ENCODE results near the gene TDRKH. TPM values are rescaled to one million over a fixed set of nuclear protein-coding genes. Genes with fewer than 3 reads are reported as not detected.

Gene TDRKH
- total RNA-seq, 2 donors from 2014 or later = 6.8 to 9.1 TPM

DNA sequence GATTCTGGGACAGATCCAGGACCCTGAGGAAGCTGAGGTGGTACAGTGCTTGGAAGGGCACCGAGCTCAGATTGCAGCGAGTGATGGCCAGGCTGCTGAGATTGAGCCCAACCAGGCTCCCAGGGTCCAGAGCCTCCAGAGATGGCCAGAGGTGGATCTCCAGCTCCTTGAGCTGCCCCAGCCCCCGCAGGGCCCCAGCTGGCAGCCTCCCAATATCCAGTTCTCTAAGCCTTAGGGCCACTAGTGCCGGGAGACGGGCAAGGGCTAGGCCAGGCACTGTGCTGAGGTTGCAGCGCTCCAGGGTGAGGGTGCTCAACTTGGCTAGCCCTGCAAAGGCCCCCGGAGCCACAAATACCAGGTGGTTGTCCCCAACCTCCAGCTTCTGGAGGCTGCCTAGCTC lies 11.5 kb upstream of the TDRKH start:
- TF ChIP-seq CTCF (IDR thresholded peaks at IDR 0.05) = no peak
- Histone ChIP-seq H3K4me1 (no peaks in the 10 kb centered on the region), H3K27me3 (no peaks in the 10 kb centered on the region), H3K9ac (ENCODE audit: low read depth in 2 of 2, low read length in 2 of 2) (no peak overlapping the region), H3K27ac (no peak overlapping the region), H3K4me3 (no peak overlapping the region), H3K36me3 (no peaks in the 10 kb centered on the region), H3K9me3 (no peaks in the 10 kb centered on the region)
- no peak for DNase-seq
- intact Hi-C loops (cut with DNase I) = no loop called here

DNA sequence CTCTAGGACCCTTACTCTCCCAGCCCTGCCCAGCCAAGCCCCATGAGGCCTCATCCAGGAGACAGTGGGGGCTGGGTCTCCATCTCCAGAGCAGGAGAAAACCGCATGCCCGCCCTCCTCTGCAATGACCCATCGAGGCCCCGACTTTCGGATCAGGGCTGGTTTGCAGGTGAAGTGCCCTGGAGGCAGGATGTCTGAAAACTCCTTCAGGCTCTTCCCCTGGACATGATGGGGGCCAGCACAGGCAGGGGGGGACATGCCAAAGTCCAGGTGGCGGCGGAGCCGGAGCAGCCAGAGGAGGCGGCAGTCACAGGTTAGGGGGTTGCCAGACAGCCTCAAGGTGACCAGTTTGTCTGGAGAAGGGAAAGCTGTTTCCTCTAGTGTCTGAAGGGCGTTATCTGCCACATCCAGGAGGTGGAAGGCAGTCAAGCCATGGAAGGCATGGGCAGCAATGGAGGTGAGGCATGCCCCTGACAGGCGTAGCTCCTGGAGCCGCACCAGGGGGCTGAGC lies 11.1 kb upstream of the TDRKH start:
- intact Hi-C loops (cut with DNase I) = no loop called here
- no peaks in the 10 kb centered on the region for H3K36me3 ChIP-seq

DNA sequence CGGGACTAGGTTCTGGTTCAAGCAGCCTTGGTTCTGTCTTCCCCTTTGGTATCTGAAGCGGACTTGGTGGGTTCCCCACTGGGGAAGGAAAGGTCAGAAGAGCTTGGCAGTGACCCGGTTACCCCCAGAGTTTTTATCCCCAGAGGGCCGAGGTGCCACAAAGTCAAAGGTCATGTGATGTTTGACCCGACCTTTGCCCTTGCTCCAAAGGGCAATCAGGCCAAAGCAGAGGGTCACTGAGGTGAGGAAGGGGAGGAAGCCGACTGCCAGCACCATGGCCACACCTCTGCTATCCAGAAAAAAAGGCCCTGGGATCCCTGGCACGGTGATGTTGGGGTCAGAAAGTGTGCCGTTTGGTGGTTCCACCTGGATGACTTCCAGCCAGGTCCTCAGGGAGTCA lies 10.5 kb upstream of the TDRKH start:
- intact Hi-C loops (cut with DNase I) = no loop called here
- H3K4me3 ChIP-seq = no peak overlapping the region
- DNase-seq = no peak

More for the DNA sequence above, 11.1 kb upstream of the TDRKH start:
- H3K9me3 ChIP-seq = no peaks in the 10 kb centered on the region
- no peaks in the 10 kb centered on the region for H3K4me1 ChIP-seq
- no peak overlapping the region for H3K9ac ChIP-seq (ENCODE audit: low read depth in 2 of 2, low read length in 2 of 2)
- no peaks in the 10 kb centered on the region for H3K27me3 ChIP-seq
- no peak overlapping the region for H3K4me3 ChIP-seq
- H3K27ac ChIP-seq = no peak overlapping the region
- TF ChIP-seq CTCF (IDR thresholded peaks at IDR 0.05) = no peak
- DNase-seq = no peak

DNA sequence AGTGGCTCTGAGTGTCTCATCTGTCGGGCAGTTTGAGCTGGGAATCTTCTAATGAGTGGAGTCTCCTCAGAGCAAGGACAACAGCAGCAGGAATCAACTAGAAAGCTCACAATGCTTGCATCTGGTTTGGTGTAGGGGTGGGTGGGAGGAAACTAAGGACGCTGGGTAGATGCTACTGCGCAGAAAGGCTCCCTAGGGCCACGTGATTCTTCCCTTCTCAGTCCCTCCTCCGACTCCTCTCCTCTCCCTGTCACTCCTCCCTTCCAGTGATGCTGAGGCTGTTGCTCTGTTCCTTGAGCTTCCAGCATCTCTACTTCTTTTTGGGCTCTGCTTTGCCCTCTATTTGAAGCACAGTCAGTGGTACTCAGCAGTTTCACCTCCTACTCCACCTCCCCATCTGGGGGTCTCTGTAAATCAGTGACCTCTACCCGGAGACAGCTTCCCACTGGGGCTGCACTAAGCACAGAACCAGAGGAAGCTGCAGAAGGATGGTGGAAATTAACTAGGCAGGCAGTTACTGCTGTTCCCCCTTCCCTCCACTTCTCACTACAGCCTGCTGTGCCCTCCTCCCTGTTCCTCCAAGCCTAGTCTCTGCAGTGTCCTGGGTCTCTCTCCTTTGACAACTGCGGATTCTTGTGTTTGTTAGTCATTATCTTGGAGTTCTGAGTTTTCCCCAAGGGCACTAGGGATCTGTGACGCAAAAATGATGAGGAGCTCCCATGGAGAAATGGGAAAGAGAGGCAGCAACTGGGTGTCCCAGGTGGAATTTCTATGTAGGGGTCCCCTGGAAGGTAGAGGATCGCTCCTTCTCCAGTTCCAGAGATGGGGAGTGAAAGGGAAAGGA lies 9.1 kb upstream of the TDRKH start:
- Histone ChIP-seq H3K36me3 (no peaks in the 10 kb centered on the region), H3K27ac (no peak overlapping the region), H3K27me3 (no peaks in the 10 kb centered on the region), H3K4me3 (no peak overlapping the region), H3K4me1 (no peaks in the 10 kb centered on the region), H3K9ac (ENCODE audit: low read depth in 2 of 2, low read length in 2 of 2) (no peak overlapping the region), H3K9me3 (no peaks in the 10 kb centered on the region)
- no peak for TF ChIP-seq CTCF (IDR thresholded peaks at IDR 0.05)
- intact Hi-C loops (cut with DNase I) = no loop called here
- no peak for DNase-seq

More for the DNA sequence above, 10.5 kb upstream of the TDRKH start:
- TF ChIP-seq CTCF (IDR thresholded peaks at IDR 0.05) = no peak
- H3K9ac ChIP-seq (ENCODE audit: low read depth in 2 of 2, low read length in 2 of 2) = no peak overlapping the region
- no peaks in the 10 kb centered on the region for H3K9me3 ChIP-seq
- H3K27ac ChIP-seq = no peak overlapping the region
- no peaks in the 10 kb centered on the region for H3K36me3 ChIP-seq
- H3K27me3 ChIP-seq = no peaks in the 10 kb centered on the region
- H3K4me1 ChIP-seq = no peaks in the 10 kb centered on the region

GRCh38 chr1:151798571-151798970 lies 8.3 kb upstream of the TDRKH start:
- Histone ChIP-seq H3K4me1 (no peaks in the 10 kb centered on the region), H3K9ac (ENCODE audit: low read depth in 2 of 2, low read length in 2 of 2) (no peak overlapping the region), H3K27ac (no peak overlapping the region), H3K9me3 (no peaks in the 10 kb centered on the region), H3K4me3 (no peak overlapping the region), H3K36me3 (no peaks in the 10 kb centered on the region), H3K27me3 (no peaks in the 10 kb centered on the region)
- DNase-seq = no peak
- intact Hi-C loops (cut with DNase I) = no loop called here
- TF ChIP-seq CTCF (IDR thresholded peaks at IDR 0.05) = no peak

Measured in colonic mucosa (tissue), 4 donors.